Uterus (tissue), 2 donors: ENCODE results near the gene KIRREL3.

Experiments used
- POLR2A ChIP-seq, 2 donors: fragments of 450-650 bp; IDR thresholded peaks; one replicate each; pipeline ENCODE4 v1.6.1; 2016; ENCODE audit warnings: antibody characterized with exemption in 2 of 2, mild to moderate bottlenecking in 1 of 2, moderate library complexity in 1 of 2
- TF ChIP-seq, protein P1 (sequence below), 4 experiments: fragments of 200-600 bp in 2 of 4; fragments of 450-650 bp in 2 of 4; sonication (generic) in 2 of 4; IDR thresholded peaks; one replicate each; pipeline ENCODE4 v1.5.1; 2016 to 2019; ENCODE audit warnings: antibody characterized with exemption in 4 of 4, mild to moderate bottlenecking in 2 of 4, moderate library complexity in 1 of 4

DNA sequence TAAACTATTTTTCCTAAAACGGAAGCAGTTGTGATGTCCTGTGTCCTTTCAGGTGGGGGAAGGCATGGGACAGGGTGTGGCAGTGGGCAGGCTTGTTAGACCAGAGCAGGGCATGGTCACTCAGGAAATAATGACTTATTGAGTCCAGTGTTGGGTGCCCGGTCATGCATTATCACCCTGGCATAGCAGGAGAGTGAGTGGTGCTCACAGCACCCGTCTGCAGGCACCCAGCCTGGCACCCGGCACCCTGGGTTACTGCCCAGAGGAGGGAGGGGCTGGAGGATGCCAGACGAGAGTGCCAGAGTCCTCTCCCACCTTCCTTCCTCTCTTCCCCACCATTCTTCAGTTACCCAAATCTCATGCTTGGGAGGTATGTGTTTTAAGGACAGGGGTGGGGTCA lies 586.0 kb downstream of the KIRREL3 start:
- TF ChIP-seq POLR2A (IDR thresholded peaks at IDR 0.05) = no peak
- TF ChIP-seq, protein P1, sequence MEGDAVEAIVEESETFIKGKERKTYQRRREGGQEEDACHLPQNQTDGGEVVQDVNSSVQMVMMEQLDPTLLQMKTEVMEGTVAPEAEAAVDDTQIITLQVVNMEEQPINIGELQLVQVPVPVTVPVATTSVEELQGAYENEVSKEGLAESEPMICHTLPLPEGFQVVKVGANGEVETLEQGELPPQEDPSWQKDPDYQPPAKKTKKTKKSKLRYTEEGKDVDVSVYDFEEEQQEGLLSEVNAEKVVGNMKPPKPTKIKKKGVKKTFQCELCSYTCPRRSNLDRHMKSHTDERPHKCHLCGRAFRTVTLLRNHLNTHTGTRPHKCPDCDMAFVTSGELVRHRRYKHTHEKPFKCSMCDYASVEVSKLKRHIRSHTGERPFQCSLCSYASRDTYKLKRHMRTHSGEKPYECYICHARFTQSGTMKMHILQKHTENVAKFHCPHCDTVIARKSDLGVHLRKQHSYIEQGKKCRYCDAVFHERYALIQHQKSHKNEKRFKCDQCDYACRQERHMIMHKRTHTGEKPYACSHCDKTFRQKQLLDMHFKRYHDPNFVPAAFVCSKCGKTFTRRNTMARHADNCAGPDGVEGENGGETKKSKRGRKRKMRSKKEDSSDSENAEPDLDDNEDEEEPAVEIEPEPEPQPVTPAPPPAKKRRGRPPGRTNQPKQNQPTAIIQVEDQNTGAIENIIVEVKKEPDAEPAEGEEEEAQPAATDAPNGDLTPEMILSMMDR (IDR thresholded peaks at IDR 0.05) = no peak
